ENCODE measurements around the gene MAN1C1.

The MAN1C1 gene

GRCh38 chr1:25729790-25730644, 113.4 kb downstream of the MAN1C1 start:
- H3K9ac ChIP-seq, result peak overlapping the region; percentile 23; the same call in 1 of the 2 replicates
- no peaks in the 10 kb centered on the region for H3K27me3 ChIP-seq (ENCODE audit: insufficient read depth, low read depth)
- TF ChIP-seq CTCF (conservative IDR thresholded peaks at IDR 0.05; ENCODE audit: low read depth, low read length), result no peak
- peak overlapping the region; percentile 67 for H3K27ac ChIP-seq
- H4K20me1 ChIP-seq (ENCODE audit: insufficient read depth), result no peaks in the 10 kb centered on the region
- H3K36me3 ChIP-seq (ENCODE audit: insufficient read depth), result no peaks in the 10 kb centered on the region
- peaks cover 71% of the 10 kb centered on the region for H3K4me1 ChIP-seq (ENCODE audit: low read depth, poor library complexity, severe bottlenecking)
- peak overlapping the region; percentile 43 for H3K4me3 ChIP-seq (IDR thresholded peaks at IDR 0.05; ENCODE audit: insufficient read depth, low read depth, low read length)
- peaks cover 3% of the 10 kb centered on the region; the same call in 1 of the 2 replicates for H3K79me2 ChIP-seq (ENCODE audit: insufficient read depth, low read depth)
- H2AFZ ChIP-seq (ENCODE audit: low read depth), result no peak overlapping the region
- H3K4me2 ChIP-seq, result peak overlapping the region; percentile 61

DNA sequence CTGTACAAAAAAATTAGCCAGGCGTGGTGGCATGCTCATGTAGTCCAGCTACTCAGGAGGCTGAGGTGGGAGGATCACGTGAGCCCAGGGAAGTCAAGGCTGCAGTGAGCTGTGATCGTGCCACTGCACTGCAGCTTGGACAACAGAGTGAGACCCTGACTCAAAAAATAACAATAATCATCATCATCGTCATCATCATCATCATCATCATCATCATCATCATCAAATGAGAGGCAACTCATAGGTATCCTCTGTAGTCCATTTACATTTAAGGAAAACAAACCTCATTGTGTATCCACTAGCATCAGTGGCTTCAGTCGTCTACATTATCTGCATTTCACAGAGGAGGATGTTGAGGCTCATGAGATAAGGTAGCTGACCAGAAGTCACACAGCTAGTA, 114.6 kb downstream of the MAN1C1 start:
- no peak overlapping the region for H2AFZ ChIP-seq (ENCODE audit: low read depth)
- H3K36me3 ChIP-seq (ENCODE audit: insufficient read depth), result no peaks in the 10 kb centered on the region
- H4K20me1 ChIP-seq (ENCODE audit: insufficient read depth), result no peaks in the 10 kb centered on the region
- TF ChIP-seq CTCF (conservative IDR thresholded peaks at IDR 0.05; ENCODE audit: low read depth, low read length), result no peak
- H3K27ac ChIP-seq, result peak overlapping the region; percentile 67
- H3K4me2 ChIP-seq, result peak overlapping the region; percentile 61
- H3K9ac ChIP-seq, result no peak overlapping the region
- H3K4me3 ChIP-seq (IDR thresholded peaks at IDR 0.05; ENCODE audit: insufficient read depth, low read depth, low read length), result peak overlapping the region; percentile 43
- H3K4me1 ChIP-seq (ENCODE audit: low read depth, poor library complexity, severe bottlenecking), result peaks cover 71% of the 10 kb centered on the region
- no peaks in the 10 kb centered on the region for H3K27me3 ChIP-seq (ENCODE audit: insufficient read depth, low read depth)
- peaks cover 3% of the 10 kb centered on the region; the same call in 1 of the 2 replicates for H3K79me2 ChIP-seq (ENCODE audit: insufficient read depth, low read depth)

DNA sequence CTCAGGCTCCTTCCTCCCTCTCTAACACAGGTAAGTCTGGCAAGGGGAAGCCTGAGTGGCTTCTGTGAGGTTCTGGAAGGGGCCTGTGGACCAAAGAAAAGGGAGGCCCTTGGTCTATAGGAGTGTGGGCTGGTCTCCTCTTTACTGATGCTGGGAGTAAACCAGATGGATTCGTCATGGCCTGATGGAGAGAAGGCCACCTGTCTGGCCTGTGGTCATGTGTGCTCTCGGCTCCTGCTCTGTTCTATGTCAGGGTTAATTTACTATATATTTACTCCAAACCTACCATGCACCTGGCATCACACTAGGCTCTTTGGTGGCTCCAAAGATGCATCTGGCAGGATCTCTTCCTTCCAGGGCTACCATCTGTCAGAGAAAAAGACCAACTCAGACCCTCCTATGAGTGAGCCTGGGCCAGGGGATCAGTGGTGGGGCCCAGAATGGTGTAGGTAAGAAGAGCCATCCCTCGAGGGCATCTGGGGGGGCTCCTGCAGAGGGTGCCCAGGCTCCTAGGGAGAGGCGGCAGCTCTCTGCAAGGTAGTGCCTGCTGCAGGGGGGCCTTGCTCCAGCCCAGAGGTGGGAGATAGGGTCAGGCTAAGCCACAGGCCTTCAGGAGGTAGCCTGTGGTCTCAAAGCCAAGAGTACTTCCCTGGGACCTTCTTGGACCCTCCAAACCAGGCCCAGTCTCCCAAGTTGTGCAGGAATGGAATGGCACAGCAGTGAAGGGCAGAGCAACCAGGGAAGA, 115.2 kb downstream of the MAN1C1 start:
- Histone ChIP-seq H3K79me2 (ENCODE audit: insufficient read depth, low read depth) (peaks cover 3% of the 10 kb centered on the region; the same call in 1 of the 2 replicates), H2AFZ (ENCODE audit: low read depth) (no peak overlapping the region), H4K20me1 (ENCODE audit: insufficient read depth) (no peaks in the 10 kb centered on the region), H3K4me2 (peak overlapping the region; percentile 61), H3K4me1 (ENCODE audit: low read depth, poor library complexity, severe bottlenecking) (peaks cover 71% of the 10 kb centered on the region), H3K9ac (no peak overlapping the region), H3K36me3 (ENCODE audit: insufficient read depth) (no peaks in the 10 kb centered on the region), H3K27me3 (ENCODE audit: insufficient read depth, low read depth) (no peaks in the 10 kb centered on the region), H3K4me3 (IDR thresholded peaks at IDR 0.05; ENCODE audit: insufficient read depth, low read depth, low read length) (no peak overlapping the region), H3K27ac (no peak overlapping the region)
- TF ChIP-seq CTCF (conservative IDR thresholded peaks at IDR 0.05; ENCODE audit: low read depth, low read length), result no peak

- H3K4me3 ChIP-seq (IDR thresholded peaks at IDR 0.05; ENCODE audit: insufficient read depth, low read depth, low read length), result no peak overlapping the region
- H3K36me3 ChIP-seq (ENCODE audit: insufficient read depth), result no peaks in the 10 kb centered on the region
- TF ChIP-seq CTCF (conservative IDR thresholded peaks at IDR 0.05; ENCODE audit: low read depth, low read length), result no peak
- no peaks in the 10 kb centered on the region for H4K20me1 ChIP-seq (ENCODE audit: insufficient read depth)
- H3K79me2 ChIP-seq (ENCODE audit: insufficient read depth, low read depth), result peaks cover 3% of the 10 kb centered on the region; the same call in 1 of the 2 replicates
- no peak overlapping the region for H3K9ac ChIP-seq
- peaks cover 62% of the 10 kb centered on the region for H3K4me1 ChIP-seq (ENCODE audit: low read depth, poor library complexity, severe bottlenecking)
- no peak overlapping the region for H2AFZ ChIP-seq (ENCODE audit: low read depth)
- peak overlapping the region; percentile 18; the same call in 1 of the 2 replicates for H3K4me2 ChIP-seq
- H3K27me3 ChIP-seq (ENCODE audit: insufficient read depth, low read depth), result no peaks in the 10 kb centered on the region
- no peak overlapping the region for H3K27ac ChIP-seq
These were observed 116.2 kb downstream of the MAN1C1 start for GRCh38 chr1:25732821-25733220.
